HG02970 (cell line): ENCODE results near the gene GNRH2.

Source experiments
- ATAC-seq: cut with Tn5 transposase; IDR thresholded peaks from one replicate; pipeline ENCODE4 v1.9.1; 2021; ENCODE audit warnings: mild to moderate bottlenecking, moderate library complexity, moderate number of reproducible peaks; ENCODE audit not compliant: unreplicated experiment, low FRiP score

The GNRH2 gene

DNA sequence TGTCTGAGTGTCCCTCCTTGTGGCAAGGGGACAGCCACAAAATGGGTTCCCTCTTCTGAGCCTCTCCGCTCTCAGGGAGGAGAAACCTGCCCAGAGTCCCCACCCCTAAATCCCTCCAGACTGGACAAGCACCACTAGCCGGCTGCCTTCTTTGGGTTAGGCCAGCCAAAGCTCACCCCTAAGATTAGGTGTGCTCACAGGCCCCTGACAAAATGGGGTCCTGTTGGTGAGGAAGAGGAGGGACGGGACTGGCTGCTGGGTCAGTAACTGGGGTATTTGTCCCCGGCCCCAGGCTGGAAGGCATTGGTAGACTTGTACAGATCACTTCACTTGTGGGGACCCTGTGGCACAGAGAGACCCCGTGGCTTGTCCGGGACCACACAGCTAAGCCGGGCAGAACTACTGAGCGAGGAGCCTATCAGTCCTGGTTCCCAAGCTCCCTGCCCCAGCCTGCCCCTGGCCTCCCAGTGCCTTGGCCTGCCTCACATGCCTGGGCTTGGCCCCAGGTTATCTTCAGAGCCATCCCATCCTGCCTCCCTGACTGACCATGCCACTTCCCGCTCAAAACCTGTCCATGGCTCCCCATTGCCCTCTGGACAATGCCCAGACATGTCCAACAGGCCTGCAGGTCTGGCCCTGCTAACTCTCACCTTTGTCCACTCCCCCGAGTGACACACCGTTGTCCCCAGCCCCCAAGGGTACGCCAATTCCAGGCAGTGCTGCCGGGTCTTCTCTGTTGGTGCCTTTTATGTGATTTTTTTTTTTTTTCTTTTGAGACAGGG, 51.6 kb downstream of the GNRH2 start:
- ATAC-seq: no peak
